Lung (tissue), 12 donors: ENCODE measurements around the gene VEPH1. TPM values are rescaled to one million over a fixed set of nuclear protein-coding genes. Genes with fewer than 3 reads are reported as not detected.

Source experiments
- ATAC-seq: fragments of 200-7000 bp; cut with Tn5 transposase; one replicate; pipeline ENCODE4 v1.9.1; 2020; ENCODE audit warnings: moderate number of reproducible peaks; ENCODE audit not compliant: insufficient read depth, low FRiP score
- DNase-seq, 3 donors: peaks; one replicate each; pipeline ENCODE4 v3.0.0-alpha.2; 2013 to 2017
- H3K27ac ChIP-seq, 2 donors: one replicate each; pipeline ENCODE4 v1.5.1; 2013; ENCODE audit warnings: mild to moderate bottlenecking in 2 of 2, moderate library complexity in 2 of 2, control low read depth in 1 of 2, inconsistent platforms in 1 of 2, low read depth in 1 of 2, low read length in 1 of 2
- H3K27me3 ChIP-seq, 3 donors: one replicate each; pipeline ENCODE4 v1.5.1; 2013; ENCODE audit warnings: low read length in 2 of 3; ENCODE audit not compliant: control insufficient read depth in 3 of 3, insufficient read depth in 3 of 3
- H3K36me3 ChIP-seq, 4 donors: one replicate each; pipeline ENCODE4 v1.5.1; 2013; ENCODE audit warnings: low read length in 4 of 4, mild to moderate bottlenecking in 1 of 4, moderate library complexity in 1 of 4; ENCODE audit not compliant: control insufficient read depth in 4 of 4, insufficient read depth in 4 of 4
- H3K4me1 ChIP-seq, 5 donors: one replicate each; pipeline ENCODE4 v1.5.1; 2013; ENCODE audit warnings: low read length in 5 of 5, mild to moderate bottlenecking in 2 of 5, moderate library complexity in 1 of 5; ENCODE audit not compliant: control insufficient read depth in 5 of 5, insufficient read depth in 5 of 5
- H3K4me3 ChIP-seq: one replicate; pipeline ENCODE4 v1.5.1; 2013; ENCODE audit warnings: mild to moderate bottlenecking, control low read depth, moderate library complexity
- H3K9ac ChIP-seq, 2 donors: one replicate each; pipeline ENCODE4 v1.5.1; 2013; ENCODE audit warnings: low read length in 2 of 2, control low read depth in 1 of 2; ENCODE audit not compliant: insufficient read depth in 1 of 2
- H3K9me3 ChIP-seq, 4 donors: one replicate each; pipeline ENCODE4 v1.5.1; 2013; ENCODE audit warnings: low read length in 3 of 4, mild to moderate bottlenecking in 1 of 4, moderate library complexity in 1 of 4; ENCODE audit not compliant: control insufficient read depth in 4 of 4, insufficient read depth in 3 of 4
- WGBS, 2 donors: extraction: QIAGEN DNeasy Blood & Tissue Kit; methylation state at CpG; one replicate each; pipeline ENCODE4 v1.1.7; 2013; 5-methylcytosine and 5-hydroxymethylcytosine counted together
- polyA plus RNA-seq, 2 donors: library from polyadenylated mRNA; stranded (reverse); fragments of 200-250 nt; gene quantifications; one replicate each; pipeline ENCODE4 v1.2.1, GENCODE V29; 2013
- total RNA-seq, 2 donors: library from RNA; depleted of rRNA in 1 of 2; stranded (reverse); fragments of >200 nt in 1 of 2; gene quantifications; one replicate each; pipeline ENCODE4 v1.2.1, GENCODE V29; 2014 to 2021
- TF ChIP-seq, protein P1 (sequence below): IDR thresholded peaks from 2 replicates; pipeline ENCODE4 v1.5.1; 2012; ENCODE audit warnings: mild to moderate bottlenecking; ENCODE audit errors: control extremely low read depth, extremely low read depth
- donor health status: control.
- donor health status: control.
- donor health status: Bipolar disorder and iron deficiency.
- donor health status: healthy.
- donor health status: DM: yes; HTN: yes; CAD: no.

Gene VEPH1
- total and polyA plus RNA-seq, 4 donors = 14.6 to 237 (median 65.5) TPM

DNA sequence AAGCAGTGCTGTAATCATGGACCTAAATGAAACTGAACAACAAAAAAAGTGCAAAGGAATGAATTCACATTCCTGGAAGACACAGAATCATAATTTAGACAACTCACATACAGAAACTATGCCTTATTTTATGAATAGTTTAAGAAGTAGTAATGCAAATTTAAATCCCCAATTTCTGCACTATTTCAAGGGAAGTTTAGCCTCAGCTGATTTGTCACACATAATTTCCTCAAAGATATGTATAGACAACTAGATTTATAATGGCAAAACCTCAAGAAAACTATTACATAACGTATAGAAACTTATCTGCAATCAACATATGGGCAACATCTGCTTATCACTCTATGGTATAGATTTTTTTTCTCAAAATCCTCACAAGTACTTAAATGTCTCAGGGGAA is 74.4 kb downstream of the VEPH1 start:
- ATAC-seq (no peak), DNase-seq (peak in 1 of 3 donors; percentile 29)
- H3K27me3 ChIP-seq = no peaks in the 10 kb centered on the region
- no peak overlapping the region for H3K4me3 ChIP-seq
- no peak overlapping the region for H3K27ac ChIP-seq
- peaks cover 0 to 2% (median 0%) of the 10 kb centered on the region in 4 donors for H3K9me3 ChIP-seq
- H3K4me1 ChIP-seq = peaks cover 0 to 11% (median 0%) of the 10 kb centered on the region in 5 donors
- TF ChIP-seq, protein P1, sequence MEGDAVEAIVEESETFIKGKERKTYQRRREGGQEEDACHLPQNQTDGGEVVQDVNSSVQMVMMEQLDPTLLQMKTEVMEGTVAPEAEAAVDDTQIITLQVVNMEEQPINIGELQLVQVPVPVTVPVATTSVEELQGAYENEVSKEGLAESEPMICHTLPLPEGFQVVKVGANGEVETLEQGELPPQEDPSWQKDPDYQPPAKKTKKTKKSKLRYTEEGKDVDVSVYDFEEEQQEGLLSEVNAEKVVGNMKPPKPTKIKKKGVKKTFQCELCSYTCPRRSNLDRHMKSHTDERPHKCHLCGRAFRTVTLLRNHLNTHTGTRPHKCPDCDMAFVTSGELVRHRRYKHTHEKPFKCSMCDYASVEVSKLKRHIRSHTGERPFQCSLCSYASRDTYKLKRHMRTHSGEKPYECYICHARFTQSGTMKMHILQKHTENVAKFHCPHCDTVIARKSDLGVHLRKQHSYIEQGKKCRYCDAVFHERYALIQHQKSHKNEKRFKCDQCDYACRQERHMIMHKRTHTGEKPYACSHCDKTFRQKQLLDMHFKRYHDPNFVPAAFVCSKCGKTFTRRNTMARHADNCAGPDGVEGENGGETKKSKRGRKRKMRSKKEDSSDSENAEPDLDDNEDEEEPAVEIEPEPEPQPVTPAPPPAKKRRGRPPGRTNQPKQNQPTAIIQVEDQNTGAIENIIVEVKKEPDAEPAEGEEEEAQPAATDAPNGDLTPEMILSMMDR = no peak
- peaks cover 0 to 2% (median 0%) of the 10 kb centered on the region in 4 donors for H3K36me3 ChIP-seq
- H3K9ac ChIP-seq = no peak overlapping the region
- 21 to 42% methylated on average over 1 of the region's 1 CpG for WGBS, 2 donors

DNA sequence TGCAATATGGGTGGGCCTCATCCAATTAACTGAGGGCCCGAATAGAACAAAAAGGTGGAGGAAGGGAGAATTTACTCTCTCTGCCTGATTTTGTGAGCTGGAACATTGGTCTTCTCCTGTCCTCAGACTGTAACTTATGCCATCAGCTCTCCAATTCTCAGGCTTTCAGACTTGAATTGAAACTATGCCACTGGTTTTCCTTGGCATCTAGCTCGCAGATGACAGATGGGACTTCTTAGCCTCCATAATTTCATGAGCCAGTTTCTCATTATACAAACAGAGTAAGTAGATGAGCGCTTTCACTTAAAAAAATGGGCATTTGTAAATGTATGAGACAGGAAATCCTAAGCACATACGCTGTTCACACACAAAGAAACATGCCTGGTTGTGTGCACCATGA is 75.3 kb downstream of the VEPH1 start:
- Histone ChIP-seq H3K27me3 (no peaks in the 10 kb centered on the region), H3K4me3 (no peak overlapping the region), H3K36me3 (peaks cover 0 to 2% (median 0%) of the 10 kb centered on the region in 4 donors), H3K27ac (no peak overlapping the region), H3K4me1 (peaks cover 0 to 11% (median 0%) of the 10 kb centered on the region in 5 donors), H3K9me3 (peaks cover 0 to 2% (median 0%) of the 10 kb centered on the region in 4 donors), H3K9ac (no peak overlapping the region)
- TF ChIP-seq, protein P1 = no peak
- ATAC-seq (no peak), DNase-seq (no peak)
- WGBS, 2 donors = 64 to 70% methylated on average over 4 of the region's 4 CpGs

DNA sequence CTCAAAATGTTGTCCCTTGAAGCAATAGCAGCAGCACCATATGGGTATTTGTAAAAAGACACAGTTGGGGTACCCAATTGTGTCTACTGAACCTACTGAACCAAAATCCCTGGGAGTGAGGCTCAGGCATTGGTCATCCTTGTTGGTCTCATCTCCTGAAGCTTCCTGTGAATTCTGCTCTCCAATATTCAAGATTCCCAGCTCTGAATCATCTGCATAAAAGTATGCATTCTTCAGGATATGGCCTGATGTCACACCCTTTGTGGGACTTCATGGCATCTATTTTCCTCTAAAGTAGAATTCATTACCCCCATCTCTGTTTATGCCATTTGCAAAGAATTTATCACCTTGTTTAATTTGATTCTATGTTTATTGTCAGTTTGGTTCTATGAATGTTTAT is 79.9 kb downstream of the VEPH1 start:
- H3K4me3 ChIP-seq = no peak overlapping the region
- ATAC-seq (no peak), DNase-seq (no peak)
- TF ChIP-seq, protein P1 = no peak
- peaks cover 0 to 2% (median 0%) of the 10 kb centered on the region in 5 donors for H3K4me1 ChIP-seq
- no peak overlapping the region for H3K27ac ChIP-seq
- no peak overlapping the region for H3K9ac ChIP-seq
- H3K36me3 ChIP-seq = peaks cover 0 to 3% (median 0%) of the 10 kb centered on the region in 4 donors
- H3K27me3 ChIP-seq = no peaks in the 10 kb centered on the region
- peaks cover 0 to 2% (median 0%) of the 10 kb centered on the region in 4 donors for H3K9me3 ChIP-seq

DNA sequence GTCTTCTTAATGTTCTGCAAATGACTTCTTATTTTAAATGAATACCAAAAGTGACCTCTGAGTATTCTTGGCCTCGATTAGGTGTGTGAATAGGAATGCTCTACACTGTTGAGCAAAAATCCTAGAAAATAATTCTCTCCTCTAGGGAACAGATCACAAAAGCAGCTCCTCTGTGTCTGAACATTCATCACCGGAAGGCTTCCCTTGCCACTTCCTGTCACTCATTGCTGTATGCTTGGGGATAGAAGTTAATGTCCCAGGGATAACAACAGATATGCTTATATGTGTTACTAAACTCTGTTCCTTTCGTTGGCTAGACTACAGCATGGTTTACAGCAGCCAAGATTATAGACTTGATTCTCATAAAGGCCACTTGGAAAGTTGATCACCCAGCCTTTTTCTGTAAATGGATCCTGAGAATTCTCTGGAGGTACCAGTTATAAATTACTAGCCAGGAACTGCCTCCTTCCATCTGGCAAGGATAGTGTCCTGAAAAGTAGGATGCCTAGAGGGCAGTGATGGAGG is 82.5 kb downstream of the VEPH1 start:
- H3K36me3 ChIP-seq = peaks cover 0 to 1% (median 0%) of the 10 kb centered on the region in 4 donors
- H3K4me3 ChIP-seq = no peak overlapping the region
- H3K27ac ChIP-seq = no peak overlapping the region
- ATAC-seq (no peak), DNase-seq (no peak)
- WGBS, 2 donors = 67 to 71% methylated on average over 3 of the region's 3 CpGs
- H3K9me3 ChIP-seq = peaks cover 0 to 2% (median 0%) of the 10 kb centered on the region in 4 donors
- TF ChIP-seq, protein P1 = no peak
- no peaks in the 10 kb centered on the region for H3K4me1 ChIP-seq
- no peak overlapping the region for H3K9ac ChIP-seq
- H3K27me3 ChIP-seq = no peaks in the 10 kb centered on the region
